ENCODE data around the gene APBA2.

Gene APBA2

DNA sequence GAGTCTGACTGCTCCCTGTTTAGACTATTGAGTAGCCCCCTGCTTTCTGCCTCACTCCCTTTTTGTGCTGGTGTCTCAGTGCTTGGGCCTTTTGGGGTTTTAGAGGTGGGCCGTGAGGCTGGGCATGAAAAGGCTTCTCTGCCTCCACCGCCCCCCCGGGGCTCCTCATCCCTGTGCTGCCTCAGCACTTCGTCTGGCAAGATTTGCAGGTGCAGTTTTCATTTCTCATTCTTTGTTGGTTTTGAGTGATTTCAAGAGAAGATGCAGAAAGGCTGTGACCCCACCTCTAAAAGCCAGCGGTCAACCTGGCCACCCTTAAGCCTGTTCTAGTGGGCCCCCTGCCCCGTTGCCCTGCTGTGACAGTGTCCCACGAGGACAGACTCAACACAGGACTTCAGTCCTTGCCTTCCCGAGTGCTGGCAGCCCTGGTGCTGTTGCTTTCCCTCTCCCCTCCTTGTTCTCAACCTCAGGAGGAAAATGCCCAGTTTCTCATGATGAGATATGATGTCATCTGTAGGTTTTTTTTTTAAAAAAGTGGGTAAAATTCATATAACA lies 38.0 kb downstream of the APBA2 start:
- DNase-seq: peak in 2 of 42 donors; percentile 5 to 28

DNA sequence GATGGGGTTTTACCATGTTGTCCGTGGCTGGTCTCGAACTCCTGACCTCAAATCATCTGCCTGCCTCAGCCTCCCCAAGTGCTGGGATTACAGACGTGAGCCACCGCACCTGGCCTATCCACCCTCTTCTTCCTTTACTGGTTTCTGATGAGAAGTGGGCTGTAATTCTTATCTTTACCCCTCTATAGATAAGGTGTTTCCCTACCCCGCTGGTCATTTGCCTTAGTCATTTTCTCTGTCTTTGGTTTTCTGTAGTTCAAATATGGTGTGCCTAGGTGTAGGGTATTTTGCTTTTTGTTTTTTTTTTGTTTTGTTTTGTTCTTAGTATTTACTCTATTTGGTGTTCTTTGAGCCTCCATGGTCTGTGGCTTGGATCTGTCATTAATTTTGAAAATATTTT lies 41.3 kb downstream of the APBA2 start:
- DNase-seq: peak in 2 of 42 donors; percentile 2 to 4
- intact Hi-C loops (cut with DNase I): loop anchor here (5.0 kb wide), 1 partner anchor 165 kb away; no protein-coding TSS in a partner anchor

More for the DNA sequence above, 38.0 kb downstream of the APBA2 start:
- intact Hi-C loops (cut with DNase I): no loop called here

DNA sequence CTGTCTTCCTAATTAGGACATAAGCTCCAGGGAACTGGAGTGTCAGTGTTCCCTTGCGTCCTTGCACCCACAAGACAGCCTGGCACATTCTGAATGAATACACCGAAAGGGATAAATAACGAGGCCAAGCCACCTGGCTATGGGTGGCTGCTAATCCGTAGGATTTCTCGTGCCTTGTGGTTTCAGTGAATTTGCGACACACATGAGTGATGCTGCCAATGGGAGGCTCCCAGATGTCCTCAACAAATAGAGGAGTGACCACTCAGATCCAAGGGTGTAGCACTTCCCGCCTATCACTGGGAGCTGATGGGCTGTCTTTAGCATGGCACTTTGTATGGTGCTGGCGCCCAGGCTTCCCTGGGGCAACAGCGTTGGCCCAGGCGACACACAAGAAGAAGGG lies 43.4 kb downstream of the APBA2 start:
- DNase-seq: peak in 2 of 42 donors; percentile 14 to 20
- intact Hi-C loops (cut with DNase I): loop anchor here (5.0 kb wide), 1 partner anchor 163 kb away; no protein-coding TSS in a partner anchor

DNA sequence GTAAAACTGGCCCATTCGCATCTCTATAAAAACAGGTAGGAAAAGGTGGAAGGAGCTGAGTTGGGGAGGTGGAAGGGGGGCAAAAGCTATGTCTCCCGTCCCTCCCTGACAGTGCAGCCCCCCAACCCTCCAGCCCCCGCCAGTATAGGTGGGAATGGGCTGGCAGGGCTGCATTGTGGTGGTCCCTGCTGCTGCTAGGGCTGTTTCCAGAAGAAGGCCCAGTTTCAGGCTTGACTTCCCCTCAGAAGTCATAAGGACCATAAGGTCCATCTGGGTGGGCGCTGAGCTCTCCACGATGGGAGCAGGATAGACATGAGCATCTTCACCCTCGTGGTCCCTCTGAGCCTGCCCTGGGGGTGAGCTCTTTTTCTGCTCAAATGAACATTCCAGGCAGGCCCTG lies 44.2 kb downstream of the APBA2 start:
- intact Hi-C loops (cut with DNase I): no loop called here

DNA sequence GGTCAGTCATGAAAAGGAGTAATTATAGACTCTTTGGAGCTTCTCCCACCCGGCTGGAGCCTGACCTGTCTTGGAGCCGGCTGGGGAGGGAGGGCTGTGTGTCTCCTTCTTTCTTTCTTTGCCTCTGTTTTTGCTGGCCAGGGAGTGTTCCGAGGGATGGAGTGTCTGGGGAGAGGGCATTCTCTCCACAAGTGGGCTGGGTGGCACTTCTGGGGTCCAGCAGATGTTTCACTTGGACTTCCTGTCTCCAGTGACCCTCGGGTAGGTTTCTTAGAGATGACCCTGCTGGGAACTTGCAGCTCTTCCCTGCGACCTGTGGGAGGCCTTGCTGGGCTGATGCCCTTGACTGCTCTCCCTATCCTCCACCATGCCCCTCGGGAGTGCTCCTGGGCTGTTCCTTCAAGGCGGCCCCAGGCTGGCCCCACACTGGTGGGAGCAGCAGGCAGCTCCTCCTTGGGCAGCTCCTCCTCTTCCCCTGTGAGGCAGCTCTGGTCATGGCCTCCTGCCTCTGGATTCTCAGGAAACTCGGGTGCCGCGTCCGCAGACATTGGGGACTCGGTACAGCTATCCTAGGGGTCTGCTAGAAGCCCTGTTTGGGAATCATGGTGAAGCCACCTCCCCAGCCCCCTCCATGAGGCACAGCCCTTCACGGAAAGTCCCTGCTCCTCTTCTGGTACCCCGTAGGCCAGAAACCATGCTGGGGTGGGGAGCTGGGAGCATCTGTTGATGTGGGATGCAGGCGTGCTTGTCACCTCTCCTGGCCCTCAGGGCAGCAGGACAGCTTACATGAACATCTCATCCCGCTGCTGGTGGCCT lies 44.9 kb downstream of the APBA2 start:
- intact Hi-C loops (cut with DNase I): no loop called here
- peak in 4 of 42 donors; percentile 2 to 32 (median 20) for DNase-seq

More for the DNA sequence above, 44.2 kb downstream of the APBA2 start:
- DNase-seq: no peak

DNA sequence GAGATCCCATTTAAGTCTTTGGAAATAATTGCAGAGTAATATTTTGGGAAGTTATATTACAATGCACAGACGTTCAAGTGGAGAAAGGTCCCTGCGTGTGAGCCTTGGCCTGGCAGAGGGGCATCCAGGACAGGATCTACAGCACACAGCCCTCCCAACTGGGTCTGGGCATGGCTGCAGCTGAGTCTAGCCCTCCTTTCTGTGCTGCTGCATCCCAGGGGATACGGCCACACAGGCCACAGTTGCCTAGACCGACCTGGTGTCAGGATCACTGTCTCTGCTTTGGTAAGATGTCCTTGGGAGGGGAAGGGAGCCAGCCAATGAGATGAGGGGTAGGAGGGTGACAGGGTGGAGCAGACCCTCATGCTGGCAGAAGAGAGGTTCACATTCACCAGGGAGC lies 46.1 kb downstream of the APBA2 start:
- intact Hi-C loops (cut with DNase I): no loop called here
- peak in 3 of 42 donors; percentile 7 to 13 (median 7) for DNase-seq

DNA sequence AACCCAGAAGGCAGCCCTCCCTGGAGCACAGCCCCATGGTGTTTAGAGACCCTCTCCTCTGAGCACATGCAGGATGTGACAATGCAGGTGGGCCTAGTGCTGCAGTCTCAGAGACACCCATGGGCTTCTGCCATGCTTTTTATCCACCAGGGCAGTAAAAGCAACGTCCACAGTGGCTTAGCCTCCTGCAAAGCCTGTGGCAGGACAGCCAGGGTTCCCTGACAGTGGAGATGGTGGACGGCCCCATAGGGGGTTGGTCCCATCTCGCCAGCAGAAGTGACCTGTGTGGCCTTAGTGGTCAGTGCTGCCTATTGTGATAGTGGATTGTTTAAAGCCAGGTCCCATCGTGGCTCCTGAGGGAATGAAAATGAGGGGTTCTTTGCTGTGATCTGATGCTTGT lies 46.6 kb downstream of the APBA2 start:
- DNase-seq: peak in 1 of 42 donors; percentile 18

DNA sequence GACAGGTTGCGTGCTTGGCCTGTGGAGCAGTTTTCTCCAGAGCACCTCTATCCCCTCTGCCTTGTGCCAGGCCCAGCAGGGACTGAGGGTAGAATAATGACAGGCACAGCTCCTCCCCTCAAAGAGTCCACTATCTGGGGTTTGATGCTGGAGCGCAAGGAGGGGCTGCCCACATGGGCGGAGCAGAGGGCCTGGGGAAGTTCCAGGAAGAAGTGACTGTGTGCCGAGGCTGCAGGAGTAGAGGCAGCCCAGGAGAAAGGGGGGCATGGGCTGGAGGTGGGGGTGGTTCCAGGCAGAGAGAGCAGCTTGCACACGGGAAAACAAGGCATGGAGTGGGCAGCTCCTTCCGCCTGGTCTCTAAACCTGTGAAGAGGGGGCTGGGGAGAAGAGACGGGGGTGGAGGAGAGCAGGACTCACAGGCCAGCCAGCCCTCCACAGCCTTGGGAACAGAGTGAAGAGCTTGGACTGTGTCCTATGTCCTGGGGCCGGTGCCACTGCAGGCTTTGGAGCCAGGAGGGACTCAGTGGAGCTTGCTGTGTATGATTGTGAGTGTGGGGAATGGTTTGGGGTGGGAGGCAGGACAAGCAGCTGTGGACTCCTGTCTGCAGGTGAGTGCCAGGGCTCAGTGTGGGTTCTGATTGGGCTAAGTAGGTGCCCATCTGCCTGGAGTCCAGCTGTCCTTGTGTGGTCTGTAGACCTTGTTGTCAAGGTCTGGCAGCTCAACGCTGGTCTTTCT lies 48.1 kb downstream of the APBA2 start:
- peak in 25 of 42 donors; percentile 6 to 70 (median 41) for DNase-seq

More for the DNA sequence above, 46.6 kb downstream of the APBA2 start:
- intact Hi-C loops (cut with DNase I): no loop called here

DNA sequence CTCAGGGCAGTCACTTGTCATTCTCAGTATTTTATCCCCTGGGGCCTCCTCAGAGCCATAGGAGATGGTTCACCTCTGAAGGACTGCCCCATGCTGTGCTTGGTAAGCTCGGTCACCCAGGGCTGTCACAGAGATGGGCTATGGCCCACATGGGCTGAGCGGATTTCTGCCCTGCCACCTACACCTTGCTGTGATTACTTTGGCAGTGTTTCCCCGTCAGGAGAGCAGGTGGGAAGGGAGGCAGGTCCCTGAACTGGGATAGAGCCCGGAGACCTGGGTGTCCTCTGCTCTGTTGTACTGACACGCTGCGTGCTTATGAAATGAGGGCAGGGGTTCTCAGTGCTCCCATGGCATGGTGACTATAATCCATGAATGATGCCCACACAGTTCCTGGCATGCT lies 48.9 kb downstream of the APBA2 start:
- DNase-seq: peak in 5 of 42 donors; percentile 6 to 32 (median 17)
- intact Hi-C loops (cut with DNase I): no loop called here

More for the DNA sequence above, 48.1 kb downstream of the APBA2 start:
- intact Hi-C loops (cut with DNase I): no loop called here

DNA sequence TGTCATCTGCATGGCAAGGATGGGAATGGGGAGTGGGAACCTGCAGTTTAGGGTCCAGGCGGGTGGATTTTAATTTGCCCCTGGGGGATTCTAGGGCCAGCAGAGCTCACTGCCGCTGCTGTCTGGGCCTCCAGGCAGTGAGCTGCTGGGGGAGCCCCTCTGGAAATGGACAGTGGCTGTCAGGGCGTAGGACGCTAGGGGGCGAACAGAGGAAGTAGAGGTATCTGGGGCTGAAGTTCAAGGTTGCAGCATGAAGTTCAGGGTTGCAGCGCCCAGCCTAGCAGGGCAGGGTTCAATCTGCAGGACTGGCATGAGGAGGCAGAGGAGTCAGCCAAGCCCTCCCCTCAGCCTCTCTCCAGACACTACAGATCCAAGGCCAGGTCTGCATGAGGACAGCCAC lies 49.5 kb downstream of the APBA2 start:
- intact Hi-C loops (cut with DNase I): no loop called here
- peak in 29 of 42 donors; percentile 16 to 75 (median 43) for DNase-seq

DNA sequence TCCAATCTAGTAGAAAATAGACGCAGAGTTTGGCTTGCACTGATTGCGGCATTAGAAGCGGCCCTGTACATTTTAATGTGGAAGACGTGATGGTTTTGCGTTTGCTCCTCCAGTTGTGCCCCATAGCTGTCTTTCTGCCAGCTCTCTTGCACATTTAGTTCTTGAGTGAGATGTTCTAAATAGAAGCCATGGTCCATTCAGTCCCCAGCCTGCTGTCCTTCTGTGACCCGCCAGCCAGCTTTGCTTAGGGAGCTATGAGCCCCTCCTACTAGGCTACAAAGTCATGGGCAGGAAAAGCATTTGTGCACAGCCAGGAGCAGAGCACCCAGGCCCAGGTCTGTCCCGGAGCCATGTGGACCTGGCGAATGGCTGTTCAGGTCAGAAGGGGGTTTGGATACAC lies 50.3 kb downstream of the APBA2 start:
- intact Hi-C loops (cut with DNase I): no loop called here
- DNase-seq: peak in 34 of 42 donors; percentile 15 to 74 (median 43)

DNA sequence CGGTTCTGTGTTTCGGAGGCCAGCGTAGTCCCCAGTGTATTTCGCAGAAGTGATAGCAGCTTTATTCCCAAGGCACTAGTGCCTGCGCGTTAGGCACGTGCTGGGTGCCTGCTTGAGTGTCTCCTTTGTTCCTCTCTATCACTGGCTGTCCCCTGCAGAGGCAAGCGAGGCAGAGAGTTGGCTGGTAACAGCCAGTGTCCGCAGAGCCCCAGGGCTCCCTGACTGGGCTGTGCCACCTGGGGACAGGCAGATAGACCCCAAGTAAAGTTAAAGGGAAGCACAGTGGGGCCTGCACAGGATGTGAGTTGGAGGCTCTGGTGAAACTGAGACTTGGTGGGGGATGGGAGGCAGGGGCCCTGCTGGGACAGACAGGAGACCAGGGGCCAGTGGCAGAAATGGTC lies 50.7 kb downstream of the APBA2 start:
- peak in 31 of 42 donors; percentile 17 to 64 (median 37) for DNase-seq

DNA sequence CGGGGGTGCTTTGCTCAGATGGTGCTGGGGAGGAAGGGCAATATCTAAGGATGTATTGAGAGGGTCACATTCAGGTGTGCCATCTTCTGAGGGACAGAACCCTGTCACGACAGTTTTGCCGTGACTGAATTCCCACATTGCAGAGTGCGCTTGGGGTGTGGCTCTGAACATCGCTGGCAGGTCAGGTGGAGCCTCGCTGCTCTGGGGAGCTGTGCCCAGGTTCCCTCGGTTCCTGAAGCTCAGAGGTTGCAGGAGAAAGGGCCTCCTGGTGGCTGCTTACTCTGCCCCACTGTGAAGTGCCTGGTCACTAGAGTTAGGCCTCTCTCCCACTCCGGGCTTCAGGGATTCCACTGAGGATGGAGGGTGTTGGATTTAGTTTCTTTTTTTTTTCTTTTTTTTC lies 51.5 kb downstream of the APBA2 start:
- intact Hi-C loops (cut with DNase I): no loop called here
- peak in 1 of 42 donors; percentile 15 for DNase-seq

More for the DNA sequence above, 50.7 kb downstream of the APBA2 start:
- intact Hi-C loops (cut with DNase I): no loop called here

DNA sequence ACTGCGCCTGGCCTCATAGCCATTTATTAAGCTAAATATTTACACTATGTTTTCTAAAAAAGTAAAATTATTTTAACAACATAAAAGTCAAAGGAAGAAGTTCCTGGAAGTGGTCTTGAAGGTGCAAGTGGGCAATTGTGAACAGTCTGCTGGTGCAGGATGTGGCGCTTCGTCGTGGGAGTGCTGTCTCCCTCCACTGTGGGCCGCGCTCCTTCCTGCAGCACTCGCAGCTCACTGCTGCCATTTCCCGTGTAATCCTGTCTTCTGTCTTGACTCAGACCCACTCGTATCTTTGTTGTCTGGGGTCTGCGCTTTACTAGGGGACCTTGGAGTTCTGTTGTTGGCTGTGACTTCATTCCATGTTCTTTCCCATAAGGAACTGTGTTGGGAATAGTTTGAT lies 56.3 kb downstream of the APBA2 start:
- peak in 6 of 42 donors; percentile 2 to 31 (median 16) for DNase-seq
- intact Hi-C loops (cut with DNase I): no loop called here

DNA sequence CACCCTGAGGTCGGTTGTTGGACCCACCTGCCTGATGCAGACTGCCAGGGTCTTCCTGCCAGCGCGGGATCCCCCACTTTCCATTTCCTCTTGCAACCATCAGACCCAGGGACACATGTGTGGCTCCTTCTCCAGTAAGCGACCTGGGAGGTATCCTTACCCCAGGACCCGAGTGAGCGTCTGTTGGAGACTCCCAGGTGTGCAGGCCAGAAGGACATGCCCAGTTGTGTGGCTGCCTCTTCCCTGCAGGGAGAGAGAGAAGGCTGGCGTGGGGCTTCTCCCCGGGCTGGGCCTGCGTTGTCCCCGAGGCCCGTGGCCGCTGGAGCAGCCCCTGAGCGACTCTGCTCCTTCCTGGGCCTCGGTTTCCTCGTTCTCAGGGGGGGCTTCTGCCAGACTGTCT lies 56.8 kb downstream of the APBA2 start:
- intact Hi-C loops (cut with DNase I): no loop called here
- DNase-seq: peak in 10 of 42 donors; percentile 3 to 36 (median 10)

DNA sequence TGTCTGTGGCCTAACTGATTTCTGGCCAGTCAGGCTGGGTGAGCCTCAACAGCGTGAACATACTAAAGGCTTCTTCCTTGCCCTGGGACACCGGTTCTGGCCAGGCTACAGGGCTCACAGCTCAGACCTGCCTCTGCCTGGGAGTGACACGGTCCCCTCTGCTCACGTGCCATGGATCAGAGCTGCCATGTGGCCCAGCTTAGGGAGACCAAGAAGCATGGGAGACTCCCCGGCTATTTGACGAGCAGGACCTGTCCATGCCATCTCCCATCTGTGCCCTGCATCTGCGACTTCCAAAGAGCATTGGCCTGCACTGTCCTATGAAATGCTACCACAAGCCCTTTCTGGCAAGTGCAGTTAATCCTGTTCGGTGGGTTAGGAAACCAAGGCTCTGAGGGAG lies 57.4 kb downstream of the APBA2 start:
- intact Hi-C loops (cut with DNase I): no loop called here
- peak in 6 of 42 donors; percentile 2 to 10 (median 3) for DNase-seq

DNA sequence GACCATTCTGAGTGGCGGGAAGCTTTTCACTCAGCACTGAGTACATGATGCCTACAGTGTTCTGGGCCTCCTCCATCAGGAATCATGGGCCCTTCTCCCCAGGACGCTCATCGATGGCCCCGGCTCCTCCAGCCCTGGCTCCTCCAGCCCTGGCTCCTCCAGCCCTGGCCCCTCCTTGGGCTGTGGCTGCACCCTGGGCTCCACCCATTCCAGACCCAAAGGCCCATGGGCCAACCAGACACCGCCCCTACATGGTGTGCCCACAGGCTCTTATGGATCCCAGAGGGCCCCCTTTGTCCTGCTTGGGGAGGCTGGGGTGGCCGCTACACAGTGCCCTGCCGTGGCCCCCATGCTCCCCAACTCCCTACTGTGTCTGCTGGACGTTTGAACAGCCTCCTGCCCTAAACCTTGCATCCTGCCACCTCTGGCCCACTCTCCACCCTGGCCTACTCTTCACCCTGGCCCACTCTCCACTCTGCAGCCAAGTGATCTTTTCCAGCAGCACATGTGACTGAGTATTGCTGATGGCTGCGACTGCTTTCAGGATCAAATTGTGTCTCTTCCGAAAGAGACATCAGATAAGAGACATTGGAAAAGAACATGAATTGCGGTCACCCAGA lies 57.9 kb downstream of the APBA2 start:
- peak in 8 of 42 donors; percentile 0 to 28 (median 13) for DNase-seq
- intact Hi-C loops (cut with DNase I): no loop called here

DNA sequence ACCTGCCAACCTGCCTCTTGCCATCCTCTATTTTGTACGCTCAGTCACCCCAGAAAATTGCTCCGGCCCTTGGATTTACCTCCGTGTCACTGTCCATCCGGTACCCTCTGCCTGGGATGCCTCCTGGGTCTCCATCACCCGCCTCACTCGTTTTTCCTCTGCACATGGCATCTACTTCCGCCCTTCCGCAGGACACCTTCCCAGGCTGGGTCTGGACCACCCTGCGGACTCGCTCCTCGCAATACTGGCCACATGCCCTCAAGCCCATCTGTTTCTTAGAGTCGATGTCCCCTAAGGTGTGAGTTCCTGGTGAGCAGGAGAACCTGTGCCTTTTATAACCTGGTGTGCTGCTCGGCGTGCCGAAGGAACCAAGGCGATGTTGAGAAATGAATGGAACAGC lies 58.5 kb downstream of the APBA2 start:
- DNase-seq: peak in 8 of 42 donors; percentile 1 to 27 (median 12)
- intact Hi-C loops (cut with DNase I): no loop called here

DNA sequence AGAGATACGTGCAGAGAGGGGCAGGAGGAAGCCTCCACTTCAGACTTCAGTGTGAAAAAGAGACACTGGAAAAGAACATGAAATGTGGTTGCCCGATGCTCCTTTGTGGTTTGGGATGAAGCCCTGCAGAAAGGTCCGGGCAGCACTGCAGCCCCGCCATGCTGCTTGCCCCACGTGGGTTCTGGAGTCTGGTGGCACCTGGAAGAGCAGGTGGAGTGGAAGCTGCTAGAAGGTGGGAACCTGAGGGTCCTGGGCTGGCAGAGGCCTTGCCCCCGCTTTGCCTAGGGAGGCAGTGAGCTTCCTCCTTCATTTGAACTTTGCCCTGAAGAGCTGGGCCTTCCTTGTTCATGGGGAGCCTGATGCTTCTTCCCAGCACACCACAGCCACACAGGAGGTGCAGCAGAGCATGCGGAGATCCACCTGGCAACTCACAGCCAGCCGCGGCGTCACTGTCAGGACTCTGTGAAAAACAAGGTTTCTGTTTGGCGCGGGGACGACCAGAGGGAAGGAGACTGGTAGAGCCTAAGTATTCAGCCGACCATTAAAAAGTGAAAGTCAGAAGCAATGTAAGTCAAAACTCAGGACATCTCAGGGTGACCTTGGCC lies 59.0 kb downstream of the APBA2 start:
- peak in 8 of 42 donors; percentile 2 to 37 (median 11) for DNase-seq
- intact Hi-C loops (cut with DNase I): no loop called here

Measured in head of caudate nucleus (tissue), 42 donors.